Middle frontal gyrus (tissue), 1 donor: Measurements from ENCODE around the gene MAP4K4.

Experiments
- DNase-seq: peaks from one replicate; pipeline ENCODE4 v3.0.0-alpha.2; 2015; ENCODE audit warnings: low spot score; ENCODE audit errors: extremely low spot score

MAP4K4 gene

GRCh38 chr2:101788995-101789970 lies 91.8 kb downstream of the MAP4K4 start:
- no peak for DNase-seq

- no peak for DNase-seq
Measured at GRCh38 chr2:101790416-101790815, 92.9 kb downstream of the MAP4K4 start.

- DNase-seq, result no peak
Measured at GRCh38 chr2:101790857-101791256, 93.3 kb downstream of the MAP4K4 start.

GRCh38 chr2:101792208-101792607 lies 94.7 kb downstream of the MAP4K4 start:
- no peak for DNase-seq

GRCh38 chr2:101793277-101793969 lies 95.9 kb downstream of the MAP4K4 start:
- no peak for DNase-seq

GRCh38 chr2:101794141-101794540 lies 96.6 kb downstream of the MAP4K4 start:
- no peak for DNase-seq

- DNase-seq, result no peak
Measured at GRCh38 chr2:101795033-101795432, 97.5 kb downstream of the MAP4K4 start.

GRCh38 chr2:101796825-101797600 lies 99.5 kb downstream of the MAP4K4 start:
- DNase-seq, result no peak

- DNase-seq, result no peak
Measured at GRCh38 chr2:101801496-101801895, 104.0 kb downstream of the MAP4K4 start.

GRCh38 chr2:101802329-101802728 lies 104.8 kb downstream of the MAP4K4 start:
- DNase-seq, result no peak

GRCh38 chr2:101803128-101803527 lies 105.6 kb downstream of the MAP4K4 start:
- no peak for DNase-seq

GRCh38 chr2:101803945-101804696 lies 106.6 kb downstream of the MAP4K4 start:
- no peak for DNase-seq

GRCh38 chr2:101805152-101806088 lies 107.9 kb downstream of the MAP4K4 start:
- no peak for DNase-seq

- no peak for DNase-seq
Measured at GRCh38 chr2:101806123-101806522, 108.6 kb downstream of the MAP4K4 start.

GRCh38 chr2:101806701-101807100 lies 109.2 kb downstream of the MAP4K4 start:
- DNase-seq, result no peak

GRCh38 chr2:101807242-101807641 lies 109.7 kb downstream of the MAP4K4 start:
- DNase-seq, result no peak

- no peak for DNase-seq
Measured at GRCh38 chr2:101808006-101808562, 110.6 kb downstream of the MAP4K4 start.

- no peak for DNase-seq
Measured at GRCh38 chr2:101809698-101810097, 112.2 kb downstream of the MAP4K4 start.

- DNase-seq, result no peak
Measured at GRCh38 chr2:101811226-101812015, 113.9 kb downstream of the MAP4K4 start.
